Neural cell (in vitro differentiated cells): ENCODE measurements around the gene ADARB2.

Experiments
- EP300 ChIP-seq: fragments of 450-650 bp; conservative IDR thresholded peaks from 2 replicates; pipeline ENCODE4 v1.6.1; 2014; ENCODE audit warnings: antibody characterized with exemption, mild to moderate bottlenecking, moderate library complexity; ENCODE audit not compliant: poor library complexity, severe bottlenecking
- EZH2 ChIP-seq: fragments of 200-600, 300-800 bp; shearing (Covaris generic), sonication (generic); IDR thresholded peaks from 2 replicates; pipeline ENCODE4 v1.6.1; 2014; ENCODE audit warnings: antibody characterized with exemption, low read length, borderline replicate concordance, mild to moderate bottlenecking; ENCODE audit not compliant: insufficient read depth, poor library complexity, severe bottlenecking
- MXI1 ChIP-seq: fragments of 450-650 bp; conservative IDR thresholded peaks from 2 replicates; pipeline ENCODE4 v1.6.1; 2014; ENCODE audit warnings: antibody characterized with exemption, mild to moderate bottlenecking; ENCODE audit not compliant: poor library complexity, severe bottlenecking
- POLR2AphosphoS5 ChIP-seq: IDR thresholded peaks from 2 replicates; pipeline ENCODE4 v1.6.1; 2012
- RAD21 ChIP-seq: fragments of 450-650 bp; conservative IDR thresholded peaks from 2 replicates; pipeline ENCODE4 v1.6.1; 2014; ENCODE audit warnings: antibody characterized with exemption, mild to moderate bottlenecking, moderate library complexity
- SMC3 ChIP-seq: fragments of 450-650 bp; conservative IDR thresholded peaks from 2 replicates; pipeline ENCODE4 v1.6.1; 2014; ENCODE audit warnings: antibody characterized with exemption, mild to moderate bottlenecking, moderate library complexity; ENCODE audit not compliant: poor library complexity
- TAF1 ChIP-seq: IDR thresholded peaks from 2 replicates; pipeline ENCODE4 v1.6.1; 2012; ENCODE audit warnings: low read depth
- TF ChIP-seq, protein P1 (sequence below): fragments of 450-650 bp; IDR thresholded peaks from 2 replicates; pipeline ENCODE4 v1.5.1; 2014; ENCODE audit warnings: antibody characterized with exemption, mild to moderate bottlenecking, moderate library complexity; ENCODE audit not compliant: poor library complexity, severe bottlenecking
- TF ChIP-seq, protein P2 (sequence below): IDR thresholded peaks from 2 replicates; pipeline ENCODE4 v1.6.1; 2012; ENCODE audit warnings: borderline replicate concordance

DNA sequence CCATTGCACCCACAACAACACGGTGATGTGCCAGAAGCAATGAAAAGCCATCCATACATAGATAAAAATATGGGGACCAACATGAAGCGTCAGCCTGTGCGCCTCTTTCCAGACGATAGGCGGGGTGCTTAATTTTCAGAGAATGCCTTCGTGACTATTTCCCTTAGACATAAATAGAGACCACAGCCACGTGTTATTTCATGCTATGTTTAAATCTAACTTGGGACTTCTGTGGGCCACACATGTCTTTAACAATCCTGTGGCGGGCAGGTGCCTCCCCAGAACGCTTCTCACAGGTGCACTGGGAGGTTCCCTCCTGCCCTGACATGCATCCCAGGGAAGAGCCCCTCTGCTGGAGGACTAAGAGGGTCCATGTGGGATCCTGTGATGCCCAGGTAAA is 259.7 kb downstream of the ADARB2 start:
- TF ChIP-seq POLR2AphosphoS5 (no peak), EZH2 (no peak), MXI1 (no peak), EP300 (no peak), TAF1 (no peak), SMC3 (no peak), RAD21 (no peak)
- TF ChIP-seq, protein P1, sequence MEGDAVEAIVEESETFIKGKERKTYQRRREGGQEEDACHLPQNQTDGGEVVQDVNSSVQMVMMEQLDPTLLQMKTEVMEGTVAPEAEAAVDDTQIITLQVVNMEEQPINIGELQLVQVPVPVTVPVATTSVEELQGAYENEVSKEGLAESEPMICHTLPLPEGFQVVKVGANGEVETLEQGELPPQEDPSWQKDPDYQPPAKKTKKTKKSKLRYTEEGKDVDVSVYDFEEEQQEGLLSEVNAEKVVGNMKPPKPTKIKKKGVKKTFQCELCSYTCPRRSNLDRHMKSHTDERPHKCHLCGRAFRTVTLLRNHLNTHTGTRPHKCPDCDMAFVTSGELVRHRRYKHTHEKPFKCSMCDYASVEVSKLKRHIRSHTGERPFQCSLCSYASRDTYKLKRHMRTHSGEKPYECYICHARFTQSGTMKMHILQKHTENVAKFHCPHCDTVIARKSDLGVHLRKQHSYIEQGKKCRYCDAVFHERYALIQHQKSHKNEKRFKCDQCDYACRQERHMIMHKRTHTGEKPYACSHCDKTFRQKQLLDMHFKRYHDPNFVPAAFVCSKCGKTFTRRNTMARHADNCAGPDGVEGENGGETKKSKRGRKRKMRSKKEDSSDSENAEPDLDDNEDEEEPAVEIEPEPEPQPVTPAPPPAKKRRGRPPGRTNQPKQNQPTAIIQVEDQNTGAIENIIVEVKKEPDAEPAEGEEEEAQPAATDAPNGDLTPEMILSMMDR: no peak
- TF ChIP-seq, protein P2, sequence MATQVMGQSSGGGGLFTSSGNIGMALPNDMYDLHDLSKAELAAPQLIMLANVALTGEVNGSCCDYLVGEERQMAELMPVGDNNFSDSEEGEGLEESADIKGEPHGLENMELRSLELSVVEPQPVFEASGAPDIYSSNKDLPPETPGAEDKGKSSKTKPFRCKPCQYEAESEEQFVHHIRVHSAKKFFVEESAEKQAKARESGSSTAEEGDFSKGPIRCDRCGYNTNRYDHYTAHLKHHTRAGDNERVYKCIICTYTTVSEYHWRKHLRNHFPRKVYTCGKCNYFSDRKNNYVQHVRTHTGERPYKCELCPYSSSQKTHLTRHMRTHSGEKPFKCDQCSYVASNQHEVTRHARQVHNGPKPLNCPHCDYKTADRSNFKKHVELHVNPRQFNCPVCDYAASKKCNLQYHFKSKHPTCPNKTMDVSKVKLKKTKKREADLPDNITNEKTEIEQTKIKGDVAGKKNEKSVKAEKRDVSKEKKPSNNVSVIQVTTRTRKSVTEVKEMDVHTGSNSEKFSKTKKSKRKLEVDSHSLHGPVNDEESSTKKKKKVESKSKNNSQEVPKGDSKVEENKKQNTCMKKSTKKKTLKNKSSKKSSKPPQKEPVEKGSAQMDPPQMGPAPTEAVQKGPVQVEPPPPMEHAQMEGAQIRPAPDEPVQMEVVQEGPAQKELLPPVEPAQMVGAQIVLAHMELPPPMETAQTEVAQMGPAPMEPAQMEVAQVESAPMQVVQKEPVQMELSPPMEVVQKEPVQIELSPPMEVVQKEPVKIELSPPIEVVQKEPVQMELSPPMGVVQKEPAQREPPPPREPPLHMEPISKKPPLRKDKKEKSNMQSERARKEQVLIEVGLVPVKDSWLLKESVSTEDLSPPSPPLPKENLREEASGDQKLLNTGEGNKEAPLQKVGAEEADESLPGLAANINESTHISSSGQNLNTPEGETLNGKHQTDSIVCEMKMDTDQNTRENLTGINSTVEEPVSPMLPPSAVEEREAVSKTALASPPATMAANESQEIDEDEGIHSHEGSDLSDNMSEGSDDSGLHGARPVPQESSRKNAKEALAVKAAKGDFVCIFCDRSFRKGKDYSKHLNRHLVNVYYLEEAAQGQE: no peak
